Brain microvascular endothelial cell (primary cell): Measurements from ENCODE around the gene COASY.

Experiments
- DNase-seq: peaks from one replicate; pipeline ENCODE4 v3.0.0-alpha.2; 2020
- H3K27ac ChIP-seq: fragments of 250-450 bp; sonication (Bioruptor Pico); 2 replicates; pipeline ENCODE4 v1.5.1; 2020; ENCODE audit warnings: mild to moderate bottlenecking, moderate library complexity
- H3K27me3 ChIP-seq: fragments of 250-450 bp; sonication (Bioruptor Pico); replicated peaks from 2 replicates; pipeline ENCODE4 v1.5.1; 2020; ENCODE audit warnings: mild to moderate bottlenecking
- H3K36me3 ChIP-seq: fragments of 250-450 bp; sonication (Bioruptor Pico); replicated peaks from 2 replicates; pipeline ENCODE4 v1.5.1; 2020; ENCODE audit warnings: mild to moderate bottlenecking
- H3K4me3 ChIP-seq: 2 replicates; pipeline ENCODE4 v1.5.1; 2011; ENCODE audit warnings: low read depth, mild to moderate bottlenecking, control low read depth, low read length, moderate library complexity
- in situ Hi-C: cut with HindIII; loops from 2 replicates; pipeline ENCODE4 v1.10.0; 2017; ENCODE audit warnings: low sequenced_read_pairs, low pct_ligation_motif_present
- TF ChIP-seq, protein P1 (sequence below): IDR thresholded peaks from 2 replicates; pipeline ENCODE4 v1.5.1; 2011; ENCODE audit warnings: low read depth, mild to moderate bottlenecking, moderate library complexity, low read length, control low read depth, inconsistent platforms; ENCODE audit errors: missing control alignments

The COASY gene

DNA sequence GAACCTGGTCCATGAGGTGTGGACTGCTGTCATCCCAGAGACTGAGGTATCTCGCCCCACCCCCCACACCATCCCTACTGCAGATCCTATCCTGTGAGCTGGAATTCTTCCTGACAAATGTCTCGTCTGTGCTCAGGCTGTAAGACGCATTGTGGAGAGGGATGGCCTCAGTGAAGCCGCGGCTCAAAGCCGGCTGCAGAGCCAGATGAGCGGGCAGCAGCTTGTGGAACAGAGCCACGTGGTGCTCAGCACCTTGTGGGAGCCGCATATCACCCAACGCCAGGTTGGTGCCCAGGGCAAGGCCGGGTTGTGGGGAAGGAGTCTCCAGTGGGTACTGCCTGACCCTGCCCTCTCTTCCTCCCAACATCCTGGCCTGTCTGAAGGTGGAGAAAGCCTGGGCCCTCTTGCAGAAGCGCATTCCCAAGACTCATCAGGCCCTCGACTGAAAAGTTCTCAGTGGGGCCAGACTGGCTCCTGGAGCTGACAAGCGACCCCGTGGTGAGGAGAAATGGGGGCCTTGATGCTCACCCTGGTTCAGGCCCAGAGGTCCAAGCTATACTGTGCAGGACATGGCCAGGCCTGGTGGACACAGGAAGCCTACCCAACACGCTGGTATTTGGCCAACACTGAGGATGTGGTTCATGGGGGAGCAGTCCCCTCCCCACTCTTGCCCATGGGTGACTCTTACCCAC lies 3.7 kb downstream of the COASY start:
- Histone ChIP-seq H3K4me3 (no peak overlapping the region), H3K27ac (no peak overlapping the region), H3K36me3 (peaks cover 41% of the 10 kb centered on the region), H3K27me3 (no peaks in the 10 kb centered on the region)
- no peak for DNase-seq
- in situ Hi-C loops = no loop called here
- TF ChIP-seq, protein P1, sequence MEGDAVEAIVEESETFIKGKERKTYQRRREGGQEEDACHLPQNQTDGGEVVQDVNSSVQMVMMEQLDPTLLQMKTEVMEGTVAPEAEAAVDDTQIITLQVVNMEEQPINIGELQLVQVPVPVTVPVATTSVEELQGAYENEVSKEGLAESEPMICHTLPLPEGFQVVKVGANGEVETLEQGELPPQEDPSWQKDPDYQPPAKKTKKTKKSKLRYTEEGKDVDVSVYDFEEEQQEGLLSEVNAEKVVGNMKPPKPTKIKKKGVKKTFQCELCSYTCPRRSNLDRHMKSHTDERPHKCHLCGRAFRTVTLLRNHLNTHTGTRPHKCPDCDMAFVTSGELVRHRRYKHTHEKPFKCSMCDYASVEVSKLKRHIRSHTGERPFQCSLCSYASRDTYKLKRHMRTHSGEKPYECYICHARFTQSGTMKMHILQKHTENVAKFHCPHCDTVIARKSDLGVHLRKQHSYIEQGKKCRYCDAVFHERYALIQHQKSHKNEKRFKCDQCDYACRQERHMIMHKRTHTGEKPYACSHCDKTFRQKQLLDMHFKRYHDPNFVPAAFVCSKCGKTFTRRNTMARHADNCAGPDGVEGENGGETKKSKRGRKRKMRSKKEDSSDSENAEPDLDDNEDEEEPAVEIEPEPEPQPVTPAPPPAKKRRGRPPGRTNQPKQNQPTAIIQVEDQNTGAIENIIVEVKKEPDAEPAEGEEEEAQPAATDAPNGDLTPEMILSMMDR = no peak

DNA sequence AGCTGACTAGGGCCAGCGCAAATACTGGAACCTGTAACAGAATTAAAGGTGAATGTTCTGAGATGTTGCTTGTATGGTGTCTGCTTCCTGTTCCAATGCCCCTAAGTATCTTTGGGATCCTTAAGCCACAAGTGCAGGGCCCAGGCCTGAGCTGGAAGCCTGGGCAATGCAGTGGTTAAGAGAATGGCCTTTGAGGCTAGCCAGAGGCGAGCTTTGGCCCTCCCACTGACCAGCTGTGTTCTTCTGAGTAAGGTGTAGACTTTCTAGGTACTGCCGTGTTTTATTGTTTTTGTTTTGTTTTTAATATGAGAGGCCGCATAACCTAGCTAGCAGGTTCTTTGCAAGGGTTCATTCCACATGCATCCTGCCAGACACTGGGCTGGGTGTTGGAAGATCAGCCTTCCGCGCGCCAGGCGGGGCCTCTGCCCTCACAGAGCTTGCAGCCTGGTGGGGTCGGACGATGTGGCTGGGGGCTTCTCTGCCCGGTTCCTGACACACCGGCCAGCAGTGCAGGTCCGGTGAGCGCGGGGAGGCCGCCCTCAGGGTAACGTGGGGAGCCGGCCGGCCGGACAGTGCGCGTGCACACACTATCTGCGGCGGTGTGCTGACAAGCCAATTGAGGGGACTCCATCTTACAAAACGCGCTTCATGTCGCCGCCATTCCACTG lies 4.4 kb downstream of the COASY start:
- TF ChIP-seq, protein P1 = no peak
- H3K36me3 ChIP-seq = peaks cover 44% of the 10 kb centered on the region
- peak overlapping the region; percentile 60 for H3K27ac ChIP-seq
- in situ Hi-C loops = no loop called here
- no peak for DNase-seq
- H3K27me3 ChIP-seq = no peaks in the 10 kb centered on the region
- H3K4me3 ChIP-seq = peak overlapping the region; percentile 94

GRCh38 chr17:42566883-42567573 lies 5.1 kb downstream of the COASY start, which contains the start of gene MLX:
MLX (plus strand) TSS chr17:42567100; CDS start chr17:42567125, 25 bp downstream.
- H3K36me3 ChIP-seq = peaks cover 49% of the 10 kb centered on the region
- peak; percentile 76 for DNase-seq
- peak within 1 kb of the TSS; percentile 60 for H3K27ac ChIP-seq
- H3K4me3 ChIP-seq = peak within 1 kb of the TSS; percentile 94
- in situ Hi-C loops = no loop called here
- TF ChIP-seq, protein P1 = no peak
- H3K27me3 ChIP-seq = no peaks in the 10 kb centered on the region

DNA sequence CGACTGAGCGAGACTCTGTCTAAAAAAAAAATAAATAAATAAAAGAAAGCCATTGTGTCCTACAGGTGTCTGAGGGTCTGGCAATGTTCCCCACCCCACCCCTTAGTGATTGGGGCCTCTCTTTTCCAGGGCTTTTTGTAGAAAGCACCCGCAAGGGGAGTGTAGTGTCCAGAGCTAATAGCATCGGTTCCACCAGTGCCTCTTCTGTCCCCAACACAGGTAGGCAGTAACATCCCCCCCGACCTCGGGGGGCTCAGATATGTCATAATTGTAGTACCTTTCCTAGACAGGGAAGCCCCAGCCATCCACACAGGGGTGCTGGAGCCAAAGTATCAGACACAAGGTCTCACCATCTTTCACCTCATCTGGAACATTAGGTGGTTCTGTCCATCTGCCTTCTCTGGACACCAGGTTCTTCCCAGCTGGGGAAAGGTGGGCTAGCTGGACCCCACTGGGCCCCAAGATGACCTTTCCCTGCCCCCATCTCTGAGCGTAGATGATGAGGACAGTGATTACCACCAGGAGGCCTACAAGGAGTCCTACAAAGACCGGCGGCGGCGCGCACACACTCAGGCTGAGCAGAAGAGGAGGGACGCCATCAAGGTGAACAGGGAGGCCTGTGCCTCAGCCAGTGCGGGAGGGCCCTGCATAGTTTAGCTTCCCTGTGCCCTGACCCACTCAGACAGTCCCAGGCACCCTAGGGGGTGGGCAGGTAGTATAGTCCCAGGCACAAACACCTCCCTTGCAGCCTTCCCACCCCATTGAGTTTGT lies 6.6 kb downstream of the COASY start:
- TF ChIP-seq, protein P1 = no peak
- Histone ChIP-seq H3K27me3 (no peaks in the 10 kb centered on the region), H3K4me3 (no peak overlapping the region), H3K36me3 (peaks cover 62% of the 10 kb centered on the region), H3K27ac (no peak overlapping the region)
- no peak for DNase-seq
- in situ Hi-C loops = no loop called here

GRCh38 chr17:42571435-42572225 lies 9.7 kb downstream of the COASY start:
- no peak for DNase-seq
- Histone ChIP-seq H3K4me3 (no peak overlapping the region), H3K27ac (no peak overlapping the region), H3K27me3 (no peaks in the 10 kb centered on the region), H3K36me3 (peaks cover 49% of the 10 kb centered on the region)
- in situ Hi-C loops = no loop called here
- TF ChIP-seq, protein P1 = no peak
